Activated naive CD4-positive, alpha-beta T cell treated with anti-CD3 and anti-CD28 coated beads, Interleukin-2, amount 10 ng/mL, durations not matched to agents 7 days and 5 days (primary cell): ENCODE results near the gene RERE.
"Not testable (repeated sequence)": the region's sequence is repeated elsewhere in the genome, so short reads cannot be mapped to it uniquely, and the experiment has no call there.

Experiments used
- CTCF ChIA-PET: fragments of 350-600 bp; sonication (Branson Sonifier 250); formaldehyde crosslinking; loops from one replicate; lab custom pipeline; 2021; ENCODE audit warnings: antibody characterized with exemption; lab: Charles Lee
- DNase-seq: peaks from one replicate; pipeline ENCODE4 v3.0.0-alpha.2; 2020
- H3K27ac Mint-ChIP-seq: one replicate; pipeline ENCODE4 v1.8.0; 2021; ENCODE audit warnings: mild to moderate bottlenecking, moderate library complexity, mixed read lengths
- H3K27me3 Mint-ChIP-seq: one replicate; pipeline ENCODE4 v1.8.0; 2021; ENCODE audit warnings: mild to moderate bottlenecking, mixed read lengths
- H3K36me3 Mint-ChIP-seq: one replicate; pipeline ENCODE4 v1.8.0; 2021; ENCODE audit warnings: mixed read lengths
- H3K4me1 Mint-ChIP-seq: one replicate; pipeline ENCODE4 v1.8.0; 2021; ENCODE audit warnings: mixed read lengths
- H3K4me3 Mint-ChIP-seq: one replicate; pipeline ENCODE4 v1.8.0; 2021; ENCODE audit warnings: mild to moderate bottlenecking, moderate library complexity, mixed read lengths
- H3K9me3 Mint-ChIP-seq: one replicate; pipeline ENCODE4 v1.8.0; 2021; ENCODE audit warnings: mixed read lengths

Gene RERE

DNA sequence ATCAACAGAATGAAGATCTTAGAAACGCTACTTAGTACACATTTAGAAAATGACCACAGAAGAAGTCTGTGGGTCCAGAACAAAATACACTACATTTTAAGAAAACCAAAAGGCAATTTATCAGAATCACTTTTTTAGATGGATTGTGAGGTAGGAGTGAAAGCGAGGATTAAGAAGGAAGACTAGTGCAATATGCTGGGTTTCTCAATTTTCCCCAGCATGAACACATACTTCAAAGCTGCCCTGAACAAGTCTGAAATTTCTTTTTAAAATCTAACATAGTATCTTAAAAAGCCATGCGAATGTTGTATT, 299.0 kb downstream of the RERE start:
- H3K27ac Mint-ChIP-seq: no peak overlapping the region
- CTCF ChIA-PET: no interaction called here
- peaks cover 47% of the 10 kb centered on the region for H3K36me3 Mint-ChIP-seq
- peaks cover 52% of the 10 kb centered on the region for H3K4me1 Mint-ChIP-seq
- no peak overlapping the region for H3K4me3 Mint-ChIP-seq
- no peak for DNase-seq
- no peaks in the 10 kb centered on the region for H3K27me3 Mint-ChIP-seq
- H3K9me3 Mint-ChIP-seq: no peaks in the 10 kb centered on the region

DNA sequence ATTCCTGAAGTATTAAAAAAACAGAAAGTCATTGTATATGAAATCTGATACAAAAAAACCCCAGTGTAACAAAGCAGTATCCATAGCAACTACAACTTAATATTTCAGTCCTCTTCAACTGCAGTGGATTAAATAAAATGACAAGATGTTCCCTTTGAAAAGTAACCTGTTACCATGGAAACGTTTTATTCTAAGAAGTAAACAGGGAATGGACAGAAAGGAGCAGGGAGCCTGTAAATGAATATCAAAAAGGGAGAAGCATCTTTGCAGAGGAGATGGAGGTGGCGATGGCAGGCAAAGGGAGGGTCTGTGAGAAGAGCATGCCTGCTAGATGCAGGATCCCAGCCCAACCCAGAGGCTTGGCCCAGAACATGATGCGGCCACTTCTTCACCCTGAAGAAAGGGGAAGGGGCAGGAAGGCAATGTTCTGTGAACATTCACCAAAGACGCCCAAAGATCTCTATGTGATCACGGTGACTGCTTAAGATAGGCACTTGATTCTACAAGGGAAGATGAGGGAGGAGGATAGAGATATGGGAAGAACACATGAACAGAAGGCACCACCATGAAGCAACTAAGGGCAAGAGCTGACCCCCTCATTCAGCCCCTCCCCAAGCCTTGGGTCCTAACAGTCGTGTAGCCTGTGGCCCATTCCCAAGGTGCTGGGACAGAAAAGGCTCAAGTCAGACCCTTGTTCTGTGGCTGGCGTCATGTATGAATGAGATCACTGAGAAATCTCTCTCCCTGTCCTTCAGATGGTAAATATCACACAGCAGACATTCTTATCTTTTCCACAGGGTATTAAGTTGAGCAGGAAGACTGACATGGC, 299.6 kb downstream of the RERE start:
- no peaks in the 10 kb centered on the region for H3K9me3 Mint-ChIP-seq
- no peak overlapping the region for H3K27ac Mint-ChIP-seq
- H3K27me3 Mint-ChIP-seq: no peaks in the 10 kb centered on the region
- DNase-seq: no peak
- peaks cover 55% of the 10 kb centered on the region for H3K4me1 Mint-ChIP-seq
- no peak overlapping the region for H3K4me3 Mint-ChIP-seq
- H3K36me3 Mint-ChIP-seq: peaks cover 47% of the 10 kb centered on the region
- CTCF ChIA-PET: no interaction called here

DNA sequence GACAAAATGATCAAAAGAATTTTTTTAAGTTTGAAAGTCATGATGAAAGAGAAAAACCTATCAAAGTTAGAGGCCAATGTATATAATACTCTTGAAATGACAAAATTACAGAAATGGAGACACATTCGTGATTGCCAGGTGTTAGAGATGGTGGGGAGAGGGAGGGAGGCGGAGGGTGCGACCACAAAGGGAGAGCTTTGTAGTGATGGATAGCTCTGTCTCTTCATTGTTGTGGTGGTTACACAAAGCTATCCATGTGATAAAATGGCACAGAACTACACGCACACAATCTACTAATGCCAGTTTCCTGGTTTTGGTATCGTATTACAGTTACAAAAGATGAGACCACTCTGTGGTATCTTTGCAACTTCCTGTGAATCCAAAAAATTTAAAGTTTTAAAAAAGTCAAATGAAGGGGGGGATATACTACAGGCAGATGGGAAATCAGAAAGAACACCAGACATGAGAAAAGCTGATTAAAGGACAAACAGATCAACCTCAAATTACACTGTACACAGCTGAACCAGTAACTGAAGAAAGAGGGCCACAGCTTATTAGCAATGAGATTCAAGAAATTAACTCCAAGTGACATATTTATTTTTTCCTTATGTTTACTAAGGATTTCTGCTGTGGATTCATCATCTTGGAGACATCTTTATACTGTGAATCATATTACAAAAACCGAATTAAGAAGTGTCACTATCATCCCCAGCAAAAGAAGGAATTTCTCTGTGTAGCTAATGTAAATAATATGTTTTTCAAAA, 300.5 kb downstream of the RERE start:
- peak overlapping the region; percentile 2 for H3K27ac Mint-ChIP-seq
- peaks cover 50% of the 10 kb centered on the region for H3K36me3 Mint-ChIP-seq
- H3K9me3 Mint-ChIP-seq: no peaks in the 10 kb centered on the region
- H3K4me3 Mint-ChIP-seq: no peak overlapping the region
- DNase-seq: peak; percentile 30
- peaks cover 58% of the 10 kb centered on the region for H3K4me1 Mint-ChIP-seq
- H3K27me3 Mint-ChIP-seq: no peaks in the 10 kb centered on the region
- CTCF ChIA-PET: no interaction called here

GRCh38 chr1:8516278-8516777, 301.1 kb downstream of the RERE start:
- no peaks in the 10 kb centered on the region for H3K9me3 Mint-ChIP-seq
- no peak overlapping the region for H3K4me3 Mint-ChIP-seq
- H3K27ac Mint-ChIP-seq: peak overlapping the region; percentile 4
- CTCF ChIA-PET: no interaction called here
- no peaks in the 10 kb centered on the region for H3K27me3 Mint-ChIP-seq
- DNase-seq: no peak
- peaks cover 44% of the 10 kb centered on the region for H3K36me3 Mint-ChIP-seq
- peaks cover 58% of the 10 kb centered on the region for H3K4me1 Mint-ChIP-seq

GRCh38 chr1:8512504-8512903, 304.9 kb downstream of the RERE start:
- peak; percentile 25 for DNase-seq
- Mint-ChIP-seq H3K27ac (peak overlapping the region; percentile 67), H3K9me3 (no peaks in the 10 kb centered on the region), H3K27me3 (no peaks in the 10 kb centered on the region), H3K4me1 (peaks cover 67% of the 10 kb centered on the region), H3K4me3 (no peak overlapping the region), H3K36me3 (peaks cover 38% of the 10 kb centered on the region)
- CTCF ChIA-PET: interaction anchor here (1.5 kb wide), 1 partner anchor 21 kb away, joined by 3 read pairs; no protein-coding TSS in a partner anchor

DNA sequence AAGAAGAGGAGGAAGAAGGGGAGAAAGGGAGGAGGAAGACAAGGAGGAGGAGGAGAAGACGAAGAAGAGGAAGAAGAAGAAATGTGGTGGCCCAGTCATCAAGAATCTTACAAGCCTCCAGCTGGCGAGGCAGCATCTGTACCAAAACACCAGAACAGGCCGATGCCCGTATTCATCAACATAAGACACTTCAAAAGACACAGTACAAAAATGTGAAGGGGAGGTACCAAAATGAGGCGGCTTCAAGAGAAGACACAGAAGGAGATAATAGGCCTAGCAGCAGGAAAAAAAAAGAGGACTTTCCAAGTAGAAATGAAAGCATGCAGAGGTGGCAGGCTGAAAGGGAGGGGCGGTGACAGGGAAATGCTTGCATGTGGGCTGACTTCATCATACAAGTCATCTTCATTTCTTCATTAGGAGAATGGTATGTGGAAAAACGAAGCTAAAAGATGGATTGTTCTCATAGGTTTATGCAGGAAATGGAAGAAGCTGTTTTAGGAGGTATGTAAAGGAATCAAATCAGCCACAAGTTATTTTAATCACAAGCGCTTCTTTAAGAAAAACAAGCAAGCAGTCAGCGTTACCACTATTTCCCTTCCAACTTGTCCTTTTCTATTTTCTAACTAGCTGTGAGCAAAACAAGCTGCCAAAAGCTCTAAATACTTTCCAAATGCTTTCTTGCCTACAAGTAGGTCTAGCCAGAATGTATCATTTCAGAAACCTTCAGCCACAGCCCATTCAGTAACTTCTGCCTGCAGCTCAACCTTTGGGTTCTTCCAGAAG, 307.2 kb downstream of the RERE start:
- H3K9me3 Mint-ChIP-seq: no peaks in the 10 kb centered on the region
- CTCF ChIA-PET: interaction anchor here (1.1 to 1.5 kb wide), 5 partner anchors 12 to 216 kb away, joined by 3 to 5 read pairs (median 3); no protein-coding TSS in a partner anchor
- peak; percentile 63 for DNase-seq
- H3K36me3 Mint-ChIP-seq: peaks cover 37% of the 10 kb centered on the region
- H3K27me3 Mint-ChIP-seq: no peaks in the 10 kb centered on the region
- H3K4me1 Mint-ChIP-seq: peaks cover 47% of the 10 kb centered on the region
- H3K27ac Mint-ChIP-seq: peak overlapping the region; percentile 77
- peak overlapping the region; percentile 36 for H3K4me3 Mint-ChIP-seq

GRCh38 chr1:8509579-8509978, 307.9 kb downstream of the RERE start:
- Mint-ChIP-seq H3K27me3 (no peaks in the 10 kb centered on the region), H3K4me1 (peaks cover 47% of the 10 kb centered on the region), H3K27ac (peak overlapping the region; percentile 77), H3K4me3 (peak overlapping the region; percentile 36), H3K9me3 (no peaks in the 10 kb centered on the region), H3K36me3 (peaks cover 39% of the 10 kb centered on the region)
- DNase-seq: no peak
- CTCF ChIA-PET: interaction anchor here (1.1 to 1.5 kb wide), 3 partner anchors 80 to 217 kb away, joined by 3 to 5 read pairs (median 4); no protein-coding TSS in a partner anchor

DNA sequence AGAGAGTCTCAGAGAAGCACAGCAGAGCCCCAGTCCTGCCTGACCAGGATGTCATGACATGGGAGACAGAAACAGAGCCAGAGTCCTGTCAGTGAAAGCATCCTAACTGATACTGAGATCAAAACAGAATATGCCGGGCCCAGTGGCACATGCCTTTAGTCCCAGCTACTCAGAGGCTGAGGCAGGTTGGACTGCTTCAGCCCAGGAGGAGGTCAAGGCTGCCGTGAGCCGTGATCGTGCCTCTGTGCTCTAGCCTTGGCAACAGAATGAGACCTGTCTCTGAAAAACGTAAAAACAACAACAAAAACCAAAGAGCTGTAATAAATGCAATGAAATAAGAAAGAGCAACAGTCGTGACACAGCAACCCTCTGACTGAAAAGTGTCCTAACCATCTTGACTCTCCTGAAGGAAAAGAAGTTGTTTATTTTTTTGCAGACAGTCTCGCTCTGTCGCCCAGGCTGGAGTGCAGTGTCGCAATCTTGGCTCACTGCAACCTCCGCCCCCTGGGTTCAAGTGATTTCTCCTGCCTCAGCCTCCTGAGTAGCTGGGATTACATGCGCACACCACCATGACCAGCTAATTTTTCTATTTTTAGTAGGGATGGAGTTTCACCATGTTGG, 310.3 kb downstream of the RERE start:
- Mint-ChIP-seq H3K27me3 (no peaks in the 10 kb centered on the region), H3K27ac (peak overlapping the region; percentile 47), H3K9me3 (no peaks in the 10 kb centered on the region), H3K4me1 (peaks cover 32% of the 10 kb centered on the region), H3K36me3 (peaks cover 27% of the 10 kb centered on the region), H3K4me3 (no peak overlapping the region)
- no peak for DNase-seq
- CTCF ChIA-PET: no interaction called here

DNA sequence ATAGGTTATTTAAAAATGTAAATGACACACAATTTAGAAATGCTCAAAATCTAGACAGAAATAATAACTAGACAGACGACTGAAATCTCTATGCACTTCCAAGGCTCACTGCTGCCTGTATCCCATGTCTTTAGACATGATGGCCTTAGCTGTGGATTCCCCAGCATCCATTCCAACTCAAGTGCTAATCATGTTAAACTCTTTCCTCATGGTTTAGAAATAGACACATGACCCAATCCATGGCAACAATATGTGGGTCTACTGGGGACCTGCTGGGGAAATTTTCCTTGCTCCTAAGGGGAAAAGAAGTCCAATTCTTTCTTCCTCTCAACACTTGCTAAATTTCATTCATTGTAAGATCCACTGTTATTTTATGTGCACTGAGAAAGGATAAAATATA, 311.0 kb downstream of the RERE start:
- Mint-ChIP-seq H3K9me3 (no peaks in the 10 kb centered on the region), H3K27ac (no peak overlapping the region), H3K27me3 (no peaks in the 10 kb centered on the region), H3K36me3 (peaks cover 27% of the 10 kb centered on the region), H3K4me3 (no peak overlapping the region), H3K4me1 (peaks cover 28% of the 10 kb centered on the region)
- no peak for DNase-seq
- CTCF ChIA-PET: no interaction called here

GRCh38 chr1:8503842-8504241, 313.6 kb downstream of the RERE start:
- no peak overlapping the region for H3K4me3 Mint-ChIP-seq
- H3K27me3 Mint-ChIP-seq: no peaks in the 10 kb centered on the region
- peaks cover 30% of the 10 kb centered on the region for H3K36me3 Mint-ChIP-seq
- CTCF ChIA-PET: no interaction called here
- no peaks in the 10 kb centered on the region for H3K9me3 Mint-ChIP-seq
- no peak for DNase-seq
- no peak overlapping the region for H3K27ac Mint-ChIP-seq
- peaks cover 5% of the 10 kb centered on the region for H3K4me1 Mint-ChIP-seq

- H3K9me3 Mint-ChIP-seq, H3K27me3 Mint-ChIP-seq, CTCF ChIA-PET, H3K4me3 Mint-ChIP-seq, H3K27ac Mint-ChIP-seq, DNase-seq, H3K4me1 Mint-ChIP-seq: not testable (repeated sequence)
- peaks cover 22% of the 10 kb centered on the region for H3K36me3 Mint-ChIP-seq
Observed at GRCh38 chr1:8502949-8503348, 314.5 kb downstream of the RERE start.

DNA sequence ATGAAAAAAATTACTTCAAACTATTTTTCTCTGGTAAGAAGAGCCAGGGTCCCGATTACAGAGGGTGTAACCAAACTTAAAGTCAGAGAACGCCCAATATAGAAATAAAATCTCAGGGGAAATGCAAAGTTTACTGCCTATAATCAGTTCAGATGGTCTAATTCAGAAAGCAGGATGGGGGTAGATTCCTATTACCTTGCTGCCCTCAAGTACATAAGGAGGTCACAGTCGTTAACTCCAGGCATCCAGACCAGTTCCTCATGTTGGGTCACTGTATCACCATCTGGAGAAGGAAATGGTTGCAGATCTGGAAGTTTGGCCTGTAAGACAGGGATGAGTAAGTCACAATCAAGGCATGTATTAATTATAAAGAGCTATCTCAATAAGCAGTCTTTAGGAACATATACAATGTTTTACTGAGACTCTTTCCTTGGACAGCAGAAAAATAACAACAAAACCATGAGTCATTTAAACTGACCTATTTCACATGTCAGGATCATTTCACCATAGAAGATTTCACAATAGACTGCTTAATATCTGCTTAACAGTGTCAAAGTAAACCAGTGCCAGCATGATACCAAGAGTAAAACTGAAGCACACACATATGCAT, 320.1 kb downstream of the RERE start:
- peaks cover 3% of the 10 kb centered on the region for H3K4me1 Mint-ChIP-seq
- H3K9me3 Mint-ChIP-seq: no peaks in the 10 kb centered on the region
- H3K27me3 Mint-ChIP-seq: no peaks in the 10 kb centered on the region
- H3K36me3 Mint-ChIP-seq: peaks cover 43% of the 10 kb centered on the region
- no peak overlapping the region for H3K4me3 Mint-ChIP-seq
- CTCF ChIA-PET: no interaction called here
- no peak overlapping the region for H3K27ac Mint-ChIP-seq
- DNase-seq: no peak

DNA sequence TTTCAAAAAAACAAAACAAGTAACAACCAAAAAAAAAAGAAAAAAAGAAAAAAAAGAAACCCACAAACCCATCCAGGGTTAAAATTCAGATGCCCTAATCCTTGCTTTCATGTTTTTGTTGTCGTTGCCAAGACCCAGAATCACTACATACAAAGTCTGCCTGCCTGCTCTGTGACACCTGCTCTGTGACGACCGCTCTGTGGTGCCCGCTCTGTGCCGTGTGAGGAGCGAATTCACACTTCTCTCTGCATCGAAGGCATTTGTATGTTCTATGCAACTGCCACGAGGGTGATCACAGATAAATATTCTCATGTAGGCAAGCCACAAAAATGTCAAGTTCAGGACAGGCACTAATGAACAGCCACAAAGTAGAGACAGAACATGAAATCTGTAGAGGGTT, 321.0 kb downstream of the RERE start:
- H3K4me1 Mint-ChIP-seq: peaks cover 3% of the 10 kb centered on the region
- no peaks in the 10 kb centered on the region for H3K9me3 Mint-ChIP-seq
- no peaks in the 10 kb centered on the region for H3K27me3 Mint-ChIP-seq
- no peak for DNase-seq
- H3K27ac Mint-ChIP-seq: peak overlapping the region; percentile 3
- CTCF ChIA-PET: no interaction called here
- H3K4me3 Mint-ChIP-seq: no peak overlapping the region
- peaks cover 45% of the 10 kb centered on the region for H3K36me3 Mint-ChIP-seq
